Naive thymus-derived CD8-positive, alpha-beta T cell (primary cell): ENCODE results near the gene KCTD6. TPM values are rescaled to one million over a fixed set of nuclear protein-coding genes. Genes with fewer than 3 reads are reported as not detected.

Experiments used
- ATAC-seq, 2 donors: fragments of 150-1000 bp; cut with Tn5 transposase in 1 of 2; sonication (Bioruptor Pico), chemical (Tn5 transposase) in 1 of 2; 1 replicate in 1 of 2; 2 replicates in 1 of 2; pipeline ENCODE4 v1.10.0; 2021; ENCODE audit warnings: mild to moderate bottlenecking in 2 of 2, moderate library complexity in 2 of 2
- POLR2A ChIA-PET: fragments of 350-600 bp; sonication (Branson Sonifier 250); formaldehyde crosslinking; loops from one replicate; lab custom pipeline; 2021; ENCODE audit warnings: antibody characterized with exemption; lab: Charles Lee
- DNase-seq, 10 donors: peaks; one replicate each; pipeline versions ENCODE4 v3.0.0 to v3.0.0-alpha.2; 2020 to 2022
- H3K27ac Mint-ChIP-seq, 10 donors: one replicate each; pipeline ENCODE4 v1.8.0; 2020 to 2022; ENCODE audit warnings: mild to moderate bottlenecking in 10 of 10, mixed read lengths in 10 of 10, moderate library complexity in 4 of 10, inconsistent platforms in 1 of 10
- H3K27me3 Mint-ChIP-seq, 5 donors: one replicate each; pipeline ENCODE4 v1.8.0; 2021 to 2022; ENCODE audit warnings: mixed read lengths in 5 of 5
- H3K36me3 Mint-ChIP-seq, 3 donors: one replicate each; pipeline ENCODE4 v1.8.0; 2020 to 2022; ENCODE audit warnings: mixed read lengths in 3 of 3, mild to moderate bottlenecking in 2 of 3, inconsistent platforms in 1 of 3
- H3K4me1 Mint-ChIP-seq, 4 donors: one replicate each; pipeline ENCODE4 v1.8.0; 2021 to 2022; ENCODE audit warnings: mixed read lengths in 4 of 4
- H3K4me3 Mint-ChIP-seq, 10 donors: one replicate each; pipeline ENCODE4 v1.8.0; 2020 to 2022; ENCODE audit warnings: mild to moderate bottlenecking in 10 of 10, mixed read lengths in 10 of 10, moderate library complexity in 6 of 10, inconsistent platforms in 1 of 10
- H3K9me3 Mint-ChIP-seq, 9 donors: one replicate each; pipeline ENCODE4 v1.8.0; 2020 to 2022; ENCODE audit warnings: mixed read lengths in 9 of 9, mild to moderate bottlenecking in 3 of 9, inconsistent platforms in 1 of 9, moderate library complexity in 1 of 9
- polyA plus RNA-seq, 3 donors: library from polyadenylated mRNA; unstranded; fragments of 300-500 nt; fragmentation: Illumina TruSeq; gene quantifications; one replicate each; pipeline ENCODE4 v1.2.3, GENCODE V29; 2021
- total RNA-seq, 8 experiments: library from RNA in 2 of 8; stranded (reverse) in 2 of 8; gene quantifications; one replicate each; pipeline ENCODE4 v1.2.3 and lab custom pipeline; 2021 to 2026

KCTD6 gene
- 10 to 100 TPM in 1 of 2 experiments, 1 to 10 TPM in 1; 9.8 to 10.3 TPM for total RNA-seq
- 1 to 10 TPM; 5.5 to 8.8 (median 8.4) TPM for polyA plus RNA-seq
- total RNA-seq (lab: John Stamatoyannopoulos, UW), result 2.5 to 9.1 (median 8.6) reads per million in 6 experiments

DNA sequence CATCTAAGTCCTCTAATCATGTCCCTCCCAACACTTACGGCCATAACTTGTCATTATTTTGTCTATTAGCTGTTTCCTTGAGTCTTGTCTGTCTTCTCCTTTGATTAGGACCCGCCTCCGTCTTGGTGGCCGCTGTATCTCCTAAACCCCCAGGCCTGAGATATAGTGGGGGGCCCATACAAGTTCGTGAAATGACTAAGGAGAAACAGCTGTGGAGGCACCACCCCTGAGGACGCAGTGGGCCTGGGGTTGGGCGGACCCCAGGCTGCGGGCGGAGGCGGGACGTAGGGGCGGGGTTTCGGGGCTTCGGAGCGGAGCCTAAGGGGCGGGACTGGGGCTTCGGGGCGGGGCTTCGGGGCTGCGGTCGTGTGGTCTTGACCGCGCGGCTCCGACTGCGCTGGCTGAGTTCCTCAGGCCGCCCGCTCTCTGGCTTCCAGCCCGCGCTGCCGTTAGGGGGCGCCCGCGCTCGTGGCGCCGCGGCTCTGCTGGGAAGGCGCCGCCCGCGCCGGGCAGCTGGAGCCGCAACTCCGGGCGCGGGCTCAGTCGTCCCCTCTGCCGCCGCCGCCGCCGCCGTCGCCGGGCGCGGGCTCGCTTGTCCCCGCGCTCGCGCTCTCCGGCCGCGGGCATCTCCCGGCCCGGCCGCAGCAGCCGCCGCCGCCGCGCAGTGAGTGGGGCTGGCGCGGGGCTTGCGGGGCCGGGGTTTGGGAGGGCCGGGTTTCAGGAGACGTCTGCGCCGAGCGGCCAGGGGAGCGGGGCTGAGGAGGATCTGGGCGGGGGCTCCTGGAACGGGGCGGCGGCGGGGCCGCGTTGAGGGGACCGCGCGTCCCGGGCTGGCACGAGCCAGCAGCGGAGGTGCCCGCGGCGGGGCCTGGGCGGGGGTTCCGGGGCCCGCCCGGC lies at the start of gene KCTD6:
TSS of gene KCTD6 (plus strand) at position 591 of the 897 bp plus-strand sequence. CDS start 6,660 bp downstream, outside the sequence.
- Mint-ChIP-seq H3K4me1 (peaks cover 31 to 63% (median 54%) of the 10 kb centered on the region in 4 donors), H3K27ac (peak within 1 kb of the TSS; percentile 83 to 96 (median 92)), H3K36me3 (no peaks in the 10 kb centered on the region), H3K27me3 (no peaks in the 10 kb centered on the region), H3K4me3 (peak within 1 kb of the TSS; percentile 84 to 98 (median 94)), H3K9me3 (no peaks in the 10 kb centered on the region)
- POLR2A ChIA-PET, result interaction anchor here (0.6 to 3.5 kb wide), 7 partner anchors 9 to 404 kb away, joined by 3 to 33 read pairs (median 6); partner anchors contain the start of genes HTD2, PDHB, PXK and RPP14
- peak; percentile 85 to 87 for ATAC-seq
- DNase-seq, result peak; percentile 66 to 88 (median 85)

DNA sequence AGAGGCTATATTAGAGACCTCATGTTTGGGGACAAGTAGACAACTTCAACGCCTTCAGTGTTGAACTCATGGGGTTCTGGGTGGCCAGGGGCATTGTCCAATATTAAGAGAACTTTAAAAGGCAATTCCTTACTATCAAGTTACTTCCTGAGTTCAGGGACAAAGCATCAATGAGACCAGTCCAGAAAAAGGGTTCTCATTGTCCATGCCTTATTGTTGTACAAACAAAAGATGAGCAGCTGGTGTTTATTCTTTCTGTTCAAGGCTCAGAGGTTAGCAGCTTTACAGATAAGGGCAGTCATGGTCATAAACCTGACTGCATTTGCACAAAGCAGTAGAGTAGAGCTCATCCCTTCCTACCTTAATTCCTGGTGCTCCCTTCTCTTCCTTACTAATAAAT lies 39.7 kb upstream of the KCTD6 start:
- Mint-ChIP-seq H3K4me1 (peaks cover 0 to 2% (median under 1%) of the 10 kb centered on the region in 4 donors), H3K9me3 (peaks cover 7 to 39% (median 26%) of the 10 kb centered on the region in 9 donors), H3K4me3 (no peak overlapping the region), H3K27me3 (peaks cover 0 to 3% (median 0%) of the 10 kb centered on the region in 5 donors), H3K27ac (no peak overlapping the region), H3K36me3 (peaks cover 13 to 25% (median 19%) of the 10 kb centered on the region in 3 donors)
- POLR2A ChIA-PET, result no interaction called here
- DNase-seq, result no peak
- no peak for ATAC-seq

DNA sequence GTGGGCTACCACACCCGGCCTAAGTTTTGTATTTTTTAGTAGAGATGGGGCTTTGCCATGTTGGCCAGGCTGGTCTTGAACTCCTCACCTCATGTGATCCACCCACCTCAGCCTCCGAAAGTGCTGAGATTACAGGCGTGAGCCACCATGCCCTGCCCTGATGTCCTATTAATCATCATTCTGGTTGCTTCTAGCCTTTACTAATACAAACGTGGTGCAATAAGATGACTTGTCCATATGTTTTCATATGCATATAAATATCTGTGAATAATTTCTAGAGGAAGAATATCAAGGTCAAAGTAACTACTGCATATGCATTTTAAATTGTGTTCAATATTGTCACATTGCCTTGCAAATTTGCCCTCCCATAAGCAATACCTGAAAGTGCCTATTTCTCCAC lies 32.7 kb upstream of the KCTD6 start:
- H3K4me3 Mint-ChIP-seq, result no peak overlapping the region

DNA sequence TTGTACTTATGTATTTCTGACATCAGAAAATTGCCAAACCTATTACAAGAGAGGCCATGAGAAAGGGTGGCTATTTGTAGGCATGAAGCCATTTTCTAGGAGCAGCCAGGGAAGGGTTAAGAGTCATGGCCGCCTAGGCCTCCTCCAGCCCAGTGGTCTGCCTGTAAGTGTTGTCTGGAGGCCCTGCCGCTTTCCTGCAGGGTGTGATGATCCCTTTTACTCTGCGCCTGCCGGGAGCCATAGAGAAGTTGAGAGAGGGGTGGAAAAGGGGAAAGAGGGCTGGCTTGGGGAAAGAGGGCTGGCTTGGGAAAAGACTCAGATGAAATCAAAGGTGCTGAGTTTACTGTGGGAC lies 29.1 kb upstream of the KCTD6 start:
- H3K4me3 Mint-ChIP-seq, result peak overlapping the region in 1 of 10 donors; percentile 47
- peaks cover 0 to 5% (median 0%) of the 10 kb centered on the region in 9 donors for H3K9me3 Mint-ChIP-seq
- peaks cover 2 to 13% (median 8%) of the 10 kb centered on the region in 4 donors for H3K4me1 Mint-ChIP-seq
- ATAC-seq, result no peak
- peak overlapping the region in 1 of 10 donors; percentile 11 for H3K27ac Mint-ChIP-seq
- DNase-seq, result no peak
- peaks cover 0 to 1% (median 0%) of the 10 kb centered on the region in 5 donors for H3K27me3 Mint-ChIP-seq
- POLR2A ChIA-PET, result no interaction called here
- no peaks in the 10 kb centered on the region for H3K36me3 Mint-ChIP-seq

More for the DNA sequence above, 32.7 kb upstream of the KCTD6 start:
- DNase-seq (no peak), ATAC-seq (no peak)
- Mint-ChIP-seq H3K27ac (no peak overlapping the region), H3K36me3 (peaks cover 11 to 25% (median 14%) of the 10 kb centered on the region in 3 donors), H3K9me3 (peaks cover 0 to 30% (median 15%) of the 10 kb centered on the region in 9 donors), H3K4me1 (peaks cover 2 to 12% (median 8%) of the 10 kb centered on the region in 4 donors), H3K27me3 (peaks cover 0 to 1% (median 0%) of the 10 kb centered on the region in 5 donors)
- POLR2A ChIA-PET, result no interaction called here

DNA sequence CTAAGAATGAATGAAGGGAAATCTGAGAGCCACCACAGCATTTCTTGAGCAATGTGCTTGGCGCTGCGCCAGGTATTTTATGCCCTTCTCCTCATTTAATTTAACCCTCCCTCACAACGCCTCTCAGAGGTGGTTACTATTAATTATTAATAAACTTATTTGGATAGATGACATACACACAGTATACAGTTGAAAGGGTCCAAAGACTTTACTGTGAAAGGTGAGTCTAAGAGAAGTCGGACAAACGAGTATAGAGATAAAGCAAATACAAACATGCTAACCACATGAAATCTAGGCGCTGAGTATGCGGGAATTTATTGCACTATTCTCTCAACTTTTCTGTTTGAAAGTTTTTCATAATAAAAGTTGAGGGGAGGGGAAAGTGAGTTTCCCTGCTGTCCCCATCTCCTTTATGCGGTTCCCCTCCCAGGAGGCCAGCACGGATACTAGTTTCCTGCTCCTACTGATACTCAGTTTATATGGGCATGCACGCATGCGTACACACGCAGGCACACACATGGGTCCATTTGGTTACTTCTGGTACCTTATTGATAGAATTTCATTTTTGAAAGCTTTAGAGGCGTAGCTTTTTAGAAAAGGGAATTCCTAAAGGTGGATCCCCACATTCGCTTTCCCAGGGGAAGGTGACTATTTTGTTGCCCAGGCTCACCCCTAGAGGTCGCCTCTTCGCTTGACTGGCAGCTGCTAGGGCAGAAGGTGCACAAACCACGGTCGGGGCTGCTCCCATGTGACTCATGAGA lies 28.5 kb upstream of the KCTD6 start:
- Mint-ChIP-seq H3K4me3 (peak overlapping the region in 9 of 10 donors; percentile 15 to 61 (median 44)), H3K4me1 (peaks cover 2 to 13% (median 8%) of the 10 kb centered on the region in 4 donors), H3K27ac (peak overlapping the region in 3 of 10 donors; percentile 11 to 48 (median 11)), H3K36me3 (no peaks in the 10 kb centered on the region), H3K27me3 (peaks cover 0 to 1% (median 0%) of the 10 kb centered on the region in 5 donors), H3K9me3 (peaks cover 0 to 3% (median 0%) of the 10 kb centered on the region in 9 donors)
- ATAC-seq (peak; percentile 91 to 98), DNase-seq (peak; percentile 25 to 75 (median 52))
- POLR2A ChIA-PET, result interaction anchor here (0.7 kb wide), 1 partner anchor 52 kb away, joined by 3 read pairs; no protein-coding TSS in a partner anchor

DNA sequence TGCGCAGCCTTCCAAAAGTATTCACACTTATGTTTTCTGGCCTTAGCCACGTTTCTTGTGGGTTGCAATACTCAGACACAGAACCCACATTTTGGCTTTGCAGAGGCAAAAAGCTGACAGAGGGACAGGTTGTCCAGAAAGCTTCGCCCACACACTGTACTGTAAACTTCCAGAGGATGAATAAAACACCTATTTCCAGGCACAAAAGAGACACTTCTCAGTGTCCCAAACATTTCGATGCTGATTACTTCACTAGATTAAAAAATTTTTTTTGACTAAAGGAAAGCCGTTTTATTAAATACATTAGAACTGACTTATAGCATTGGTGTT lies 28.0 kb upstream of the KCTD6 start:
- ATAC-seq (no peak), DNase-seq (no peak)
- Mint-ChIP-seq H3K27ac (peak overlapping the region in 2 of 10 donors; percentile 11 to 48), H3K9me3 (no peaks in the 10 kb centered on the region), H3K36me3 (no peaks in the 10 kb centered on the region), H3K4me3 (peak overlapping the region in 9 of 10 donors; percentile 15 to 61 (median 38)), H3K27me3 (peaks cover 0 to 1% (median 0%) of the 10 kb centered on the region in 5 donors), H3K4me1 (peaks cover 2 to 13% (median 8%) of the 10 kb centered on the region in 4 donors)
- POLR2A ChIA-PET, result interaction anchor here (0.7 kb wide), 1 partner anchor 52 kb away, joined by 3 read pairs; no protein-coding TSS in a partner anchor

DNA sequence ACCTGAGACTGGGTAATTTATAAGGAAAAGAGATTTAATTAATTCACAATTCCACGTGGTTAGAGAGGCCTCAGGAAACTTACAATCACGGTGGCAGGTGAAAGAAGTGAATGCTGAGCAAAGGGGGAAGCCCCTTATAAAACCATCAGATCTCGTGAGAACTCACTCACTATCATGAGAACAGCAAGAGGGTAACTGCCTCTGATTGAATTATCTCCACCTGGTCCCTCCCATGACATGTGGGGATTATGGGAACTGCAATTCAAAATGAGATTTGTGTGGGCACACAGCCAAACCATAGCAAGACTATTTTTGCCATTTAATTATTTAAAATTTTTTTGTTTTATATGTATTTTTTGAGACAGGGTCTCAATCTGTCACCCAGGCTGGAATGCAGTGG lies 27.0 kb upstream of the KCTD6 start:
- DNase-seq (no peak), ATAC-seq (peak in 1 of 2 donors; percentile 33)
- no peak overlapping the region for H3K27ac Mint-ChIP-seq
- H3K4me1 Mint-ChIP-seq, result peaks cover 2 to 14% (median 8%) of the 10 kb centered on the region in 4 donors
- no peaks in the 10 kb centered on the region for H3K9me3 Mint-ChIP-seq
- POLR2A ChIA-PET, result no interaction called here
- H3K36me3 Mint-ChIP-seq, result no peaks in the 10 kb centered on the region
- H3K27me3 Mint-ChIP-seq, result peaks cover 0 to 1% (median 0%) of the 10 kb centered on the region in 5 donors
- H3K4me3 Mint-ChIP-seq, result no peak overlapping the region

DNA sequence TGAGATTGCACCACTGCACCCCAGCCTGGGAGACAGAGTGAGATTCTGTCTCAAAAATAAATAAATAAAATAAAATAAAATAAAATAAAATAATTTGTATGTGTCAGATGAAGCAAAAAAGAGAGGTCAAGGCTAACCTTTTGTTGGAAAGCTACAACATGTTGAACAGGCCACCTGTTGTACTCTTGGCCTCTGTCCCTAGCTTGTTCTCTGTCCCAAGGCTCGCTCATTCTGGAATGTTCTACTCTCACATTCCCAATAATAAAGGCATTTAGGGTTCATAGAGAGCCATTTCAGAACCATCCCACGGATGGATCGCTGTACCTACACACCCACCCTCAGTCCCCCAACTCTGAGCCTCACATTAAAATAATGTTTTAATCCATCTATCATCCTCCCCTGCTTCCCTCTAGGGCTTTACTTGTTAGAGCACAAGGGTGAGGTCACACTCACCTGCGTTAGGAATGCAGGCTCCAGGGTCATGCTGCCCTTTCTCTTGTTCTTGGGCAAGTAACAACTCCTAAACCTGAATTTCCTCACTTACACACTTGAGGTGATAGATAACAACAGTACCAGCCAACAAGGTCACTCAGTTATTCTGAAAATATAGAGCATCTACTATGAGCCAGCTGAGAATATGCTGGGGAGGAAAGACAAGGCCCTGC lies 24.9 kb upstream of the KCTD6 start:
- ATAC-seq, result no peak
- peaks cover 0 to 1% (median 0%) of the 10 kb centered on the region in 5 donors for H3K27me3 Mint-ChIP-seq
- no peaks in the 10 kb centered on the region for H3K36me3 Mint-ChIP-seq
- H3K27ac Mint-ChIP-seq, result no peak overlapping the region
- no peak for DNase-seq
- no peak overlapping the region for H3K4me3 Mint-ChIP-seq
- POLR2A ChIA-PET, result no interaction called here
- H3K9me3 Mint-ChIP-seq, result no peaks in the 10 kb centered on the region
- H3K4me1 Mint-ChIP-seq, result peaks cover 2 to 32% (median 17%) of the 10 kb centered on the region in 4 donors

DNA sequence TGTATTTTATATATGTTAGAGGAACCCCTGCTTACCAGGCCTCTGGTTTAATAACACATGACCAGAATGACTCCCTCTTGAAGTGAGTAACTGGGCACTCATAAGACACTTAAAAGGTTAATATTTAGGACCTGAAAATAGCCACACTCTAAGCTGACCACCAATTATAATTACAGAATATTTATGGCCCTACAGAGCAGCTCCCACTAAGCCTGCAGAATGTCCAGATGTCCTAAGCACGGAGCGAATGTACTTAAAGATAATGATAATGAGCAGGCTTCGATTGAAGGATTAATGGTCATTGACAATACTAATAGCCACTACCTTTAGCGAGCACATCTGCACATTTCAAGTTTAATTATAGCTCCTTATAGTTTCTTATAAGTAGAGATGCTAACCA lies 22.8 kb upstream of the KCTD6 start:
- ATAC-seq, result no peak
- Mint-ChIP-seq H3K9me3 (no peaks in the 10 kb centered on the region), H3K27ac (no peak overlapping the region), H3K4me1 (peaks cover 0 to 38% (median 10%) of the 10 kb centered on the region in 4 donors), H3K36me3 (no peaks in the 10 kb centered on the region), H3K4me3 (no peak overlapping the region), H3K27me3 (no peaks in the 10 kb centered on the region)
- POLR2A ChIA-PET, result no interaction called here
- no peak for DNase-seq

DNA sequence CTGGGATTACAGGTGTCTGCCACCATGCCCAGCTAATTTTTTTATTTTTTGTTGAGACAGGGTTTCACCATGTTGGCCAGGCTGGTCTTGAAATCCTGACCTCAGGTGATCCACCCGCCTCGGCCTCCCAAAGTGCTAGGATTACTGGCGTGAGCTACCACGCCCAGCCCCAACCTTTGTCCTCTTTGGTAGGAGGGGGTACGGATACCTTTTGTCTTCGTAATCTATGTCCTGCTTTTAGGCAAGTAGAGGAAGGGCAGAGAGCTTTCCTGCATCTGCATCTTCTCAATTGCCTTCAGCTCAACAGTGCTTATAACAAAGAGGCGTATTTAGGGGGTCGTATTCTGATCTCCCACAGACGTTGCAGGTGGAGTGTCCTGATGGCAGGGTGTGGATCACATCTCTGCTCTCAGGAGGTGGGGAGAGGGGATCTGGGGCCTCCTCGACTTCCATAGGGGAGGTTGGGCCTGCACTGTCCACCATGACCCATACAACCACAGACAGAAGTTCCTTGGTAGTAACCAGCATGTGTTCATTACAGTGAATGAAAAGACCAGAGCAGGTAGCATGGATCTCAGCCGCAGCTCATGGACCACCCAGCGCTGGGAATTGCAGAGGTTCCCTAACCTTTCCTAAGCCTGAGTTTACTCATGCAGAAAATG lies 21.4 kb upstream of the KCTD6 start:
- Mint-ChIP-seq H3K36me3 (no peaks in the 10 kb centered on the region), H3K9me3 (no peaks in the 10 kb centered on the region), H3K4me1 (peaks cover 6 to 51% (median 18%) of the 10 kb centered on the region in 4 donors), H3K4me3 (no peak overlapping the region), H3K27me3 (no peaks in the 10 kb centered on the region), H3K27ac (peak overlapping the region in 4 of 10 donors; percentile 67 to 92 (median 82))
- no peak for DNase-seq
- POLR2A ChIA-PET, result interaction anchor here (1.2 kb wide), 1 partner anchor 21 kb away, joined by 6 read pairs; the partner anchor contains the start of gene KCTD6
- ATAC-seq, result no peak
